COR-L47 (cell line): ENCODE data around the gene KCNMB2.

Experiments used
- DNase-seq: peaks from one replicate; lab custom pipeline; 2025; lab: John Stamatoyannopoulos, UW

The KCNMB2 gene

DNA sequence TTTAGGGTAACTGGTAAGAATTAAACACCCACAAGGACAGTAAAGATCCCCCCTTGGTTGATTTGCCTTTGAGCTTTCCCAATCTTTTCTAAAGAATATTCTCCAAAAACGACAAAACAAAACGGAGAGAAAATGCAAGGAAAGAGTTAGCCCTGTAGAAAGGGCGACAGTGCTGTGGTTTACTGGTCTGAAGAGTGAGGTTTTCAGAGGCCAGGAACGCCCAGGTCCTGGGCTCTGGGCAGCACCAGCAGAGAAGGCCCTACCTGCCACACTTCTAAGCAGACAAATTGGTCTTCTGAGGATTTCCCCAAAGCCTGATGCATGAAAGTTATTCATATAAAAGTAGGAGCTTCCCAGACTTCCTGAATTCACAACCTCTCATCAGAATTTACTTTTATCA is 119.3 kb downstream of the KCNMB2 start:
- no peak for DNase-seq

DNA sequence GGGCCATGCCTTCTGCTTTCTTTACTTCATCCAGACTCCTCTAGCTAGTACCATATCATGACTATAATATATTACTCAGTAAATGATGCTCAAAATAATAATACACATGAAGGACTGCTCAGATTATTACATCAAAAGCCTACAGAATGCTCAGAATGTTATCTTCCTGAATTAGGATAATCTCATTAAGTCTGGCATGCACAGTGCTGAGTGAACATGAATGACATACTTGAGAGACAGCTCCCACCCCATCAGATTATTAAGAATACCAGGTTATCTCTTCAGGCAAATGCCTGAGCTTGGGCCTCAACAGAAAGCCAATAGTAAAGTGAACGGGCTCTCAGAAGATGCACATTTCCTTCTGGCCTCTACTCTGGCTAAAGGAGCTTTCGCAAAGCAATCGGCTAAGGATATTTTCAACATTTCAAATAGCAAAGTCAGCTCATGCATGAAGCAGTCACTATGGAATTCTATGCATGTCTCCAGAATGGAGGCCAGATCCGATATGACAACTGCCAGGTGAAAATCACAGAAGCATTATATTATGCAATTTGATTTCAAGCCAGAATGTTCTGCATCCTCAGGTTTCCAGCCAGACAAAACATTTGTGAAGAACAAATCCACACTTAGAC is 122.6 kb downstream of the KCNMB2 start:
- DNase-seq = no peak

DNA sequence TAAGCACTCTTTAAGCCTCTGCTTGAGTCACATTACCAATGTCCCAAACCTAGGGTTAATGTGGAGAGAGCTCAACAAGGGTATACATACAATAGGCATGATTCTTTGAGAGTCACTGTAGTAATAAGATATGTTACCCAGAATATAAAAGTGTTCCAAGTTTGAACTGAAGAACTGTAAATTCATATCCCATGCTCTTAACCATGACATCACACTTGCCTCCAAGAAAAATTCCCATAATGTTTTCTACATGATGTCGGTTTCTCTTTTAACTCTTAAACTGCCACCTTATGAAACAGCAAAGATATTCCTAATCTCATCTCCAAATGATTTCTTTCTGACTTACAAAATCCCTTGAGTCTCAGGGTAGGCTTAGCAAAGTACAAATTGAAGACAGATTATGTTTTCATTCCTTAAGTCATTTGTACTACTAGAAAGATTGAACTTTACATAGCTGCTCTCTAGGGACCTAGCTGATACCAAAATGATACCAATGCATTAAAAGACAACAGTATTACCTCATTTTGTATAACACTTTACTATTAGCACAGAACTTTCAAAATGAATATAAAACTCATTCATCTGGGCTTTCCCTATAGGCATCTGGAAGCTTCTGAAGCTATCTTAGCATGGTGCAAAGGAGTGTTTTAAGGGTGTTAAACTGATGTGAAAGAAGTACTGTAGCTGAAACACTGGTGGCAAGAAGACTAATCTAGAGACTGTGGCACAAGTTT is 127.1 kb downstream of the KCNMB2 start:
- no peak for DNase-seq

DNA sequence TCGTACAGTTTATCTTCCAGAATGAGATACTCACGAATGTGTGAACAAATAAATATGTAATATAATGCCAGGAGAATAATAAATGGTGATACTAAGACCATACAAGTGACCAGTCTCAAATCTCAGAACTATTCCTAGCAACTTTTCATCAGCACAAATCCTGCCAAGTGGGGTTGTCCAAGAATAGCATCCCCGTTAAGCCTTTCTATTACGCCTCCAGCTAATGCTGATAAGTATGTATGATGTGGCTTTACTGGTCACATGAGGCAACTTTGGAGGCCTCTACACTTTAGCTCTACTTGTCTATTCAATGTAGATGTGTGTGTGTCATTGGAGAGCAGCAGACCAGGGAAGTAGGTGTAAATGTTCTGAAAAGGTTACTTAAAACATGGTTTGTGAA is 129.5 kb downstream of the KCNMB2 start:
- no peak for DNase-seq

DNA sequence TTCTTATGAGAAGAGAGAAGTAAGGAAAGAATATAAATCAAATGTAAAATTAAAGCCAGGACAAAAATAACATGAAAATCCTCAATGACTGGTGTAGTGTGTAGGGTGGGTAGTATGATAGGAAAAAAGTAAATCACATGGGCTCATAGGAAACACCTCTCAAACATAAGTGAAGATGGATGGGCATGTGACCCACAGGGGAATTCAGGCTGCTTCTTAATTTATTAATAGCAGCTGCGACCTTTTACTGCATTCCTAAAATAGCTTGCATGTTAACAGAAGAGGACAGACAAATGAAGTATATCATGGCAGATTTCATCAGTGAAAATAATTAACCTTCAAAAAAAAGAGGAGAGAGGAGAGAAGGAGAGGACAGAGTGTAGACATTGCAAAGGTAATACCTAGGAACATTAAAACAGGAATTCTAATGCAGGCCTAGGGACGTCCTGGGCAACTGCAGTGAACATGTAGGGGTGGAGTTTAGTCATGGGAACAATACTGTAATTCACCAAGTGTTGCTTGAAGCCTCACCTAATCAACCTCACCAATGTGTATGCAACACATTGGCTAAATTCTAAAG is 132.9 kb downstream of the KCNMB2 start:
- no peak for DNase-seq

DNA sequence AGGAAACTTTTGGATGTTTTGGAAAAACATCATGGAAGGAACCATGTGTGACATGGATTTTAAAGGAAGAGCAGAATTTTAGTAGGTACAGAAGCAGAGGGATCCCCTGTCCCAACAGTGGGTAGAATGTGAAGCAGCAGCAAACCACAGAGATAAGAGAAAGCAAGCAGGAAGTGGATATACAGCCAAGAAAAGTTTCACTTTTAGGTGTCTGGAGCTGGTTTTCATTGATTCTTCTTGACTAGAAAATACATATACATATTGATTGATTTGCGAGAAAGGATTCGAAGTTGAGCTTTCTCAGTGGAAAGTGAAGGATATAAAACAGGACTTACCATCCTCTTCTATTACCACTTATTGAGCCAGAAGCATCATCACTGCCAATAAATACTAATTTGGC is 133.5 kb downstream of the KCNMB2 start:
- no peak for DNase-seq

DNA sequence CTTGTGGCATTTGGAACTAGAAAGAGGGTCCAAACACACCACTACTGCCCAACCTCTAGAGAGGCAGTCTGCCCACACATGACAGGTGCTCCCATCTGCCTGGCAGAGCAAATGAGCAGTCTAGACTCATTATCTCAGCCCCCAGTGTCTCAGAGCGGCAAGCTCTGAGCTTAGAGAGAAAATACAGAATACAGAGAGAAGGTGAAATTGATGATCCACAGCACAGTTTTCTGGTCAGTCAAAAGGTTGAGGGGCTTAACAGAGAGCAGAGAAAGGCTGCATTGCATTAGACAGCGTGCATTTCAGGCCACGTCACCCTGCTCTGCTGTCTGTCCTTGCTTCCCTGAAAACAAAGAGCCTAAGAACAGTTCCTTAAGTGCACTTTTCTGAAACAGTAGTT is 135.1 kb downstream of the KCNMB2 start:
- DNase-seq = peak; percentile 42

DNA sequence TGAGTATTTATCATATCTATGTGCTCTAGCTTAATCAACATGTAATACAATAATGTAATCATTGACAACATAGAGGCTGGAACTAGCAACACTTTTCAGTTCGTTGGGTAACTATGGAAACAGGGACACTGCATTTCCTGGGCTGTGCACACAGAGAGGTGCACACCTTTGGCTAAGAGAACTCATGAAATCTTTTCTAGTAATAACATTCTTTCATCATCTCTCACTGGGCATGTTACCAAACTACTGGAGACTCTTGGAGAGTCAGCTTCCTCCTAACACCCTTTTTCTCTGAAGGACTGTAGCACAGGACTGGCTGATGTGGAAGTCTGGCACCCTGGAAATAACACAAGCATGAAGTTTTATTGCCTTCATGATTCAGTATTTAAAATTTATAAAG is 135.6 kb downstream of the KCNMB2 start:
- DNase-seq = peak; percentile 33

DNA sequence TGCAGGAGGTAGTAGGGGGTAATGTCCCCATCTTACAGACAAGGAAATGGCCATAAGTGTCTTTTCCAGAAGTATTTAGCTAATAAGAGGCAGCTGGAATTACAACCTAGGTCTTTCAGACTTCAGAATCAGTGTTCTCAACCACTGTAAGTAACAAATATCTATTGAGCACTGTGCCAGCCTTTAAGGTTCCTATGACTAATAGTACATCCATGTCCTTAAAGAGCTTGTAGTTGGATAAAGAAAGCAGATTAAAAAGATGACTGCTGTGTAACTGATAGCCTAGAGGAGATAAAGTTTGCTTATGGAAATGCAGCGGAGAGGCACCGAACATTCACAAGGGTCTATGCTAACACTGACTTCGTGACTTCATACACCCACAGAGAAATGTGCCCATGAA is 136.0 kb downstream of the KCNMB2 start:
- DNase-seq = no peak

DNA sequence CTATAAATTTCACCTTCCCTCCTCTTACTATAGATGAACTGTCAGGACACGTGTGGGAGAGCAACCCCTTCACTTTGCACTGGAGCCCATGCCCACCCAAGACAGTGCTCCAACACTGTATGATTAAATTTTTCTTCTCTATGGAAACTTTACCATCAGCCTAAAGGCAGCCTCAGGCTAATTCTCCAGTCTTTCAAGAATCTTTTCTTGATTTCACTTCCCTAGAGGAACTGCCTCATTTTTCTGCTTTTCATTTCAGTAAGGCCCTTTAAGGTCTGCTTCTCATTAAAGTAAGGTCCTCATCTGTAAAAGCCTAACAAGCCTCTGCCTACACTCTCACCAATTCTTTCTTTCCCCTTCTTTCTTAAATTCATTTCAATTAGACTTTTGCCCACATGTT is 137.3 kb downstream of the KCNMB2 start:
- no peak for DNase-seq

DNA sequence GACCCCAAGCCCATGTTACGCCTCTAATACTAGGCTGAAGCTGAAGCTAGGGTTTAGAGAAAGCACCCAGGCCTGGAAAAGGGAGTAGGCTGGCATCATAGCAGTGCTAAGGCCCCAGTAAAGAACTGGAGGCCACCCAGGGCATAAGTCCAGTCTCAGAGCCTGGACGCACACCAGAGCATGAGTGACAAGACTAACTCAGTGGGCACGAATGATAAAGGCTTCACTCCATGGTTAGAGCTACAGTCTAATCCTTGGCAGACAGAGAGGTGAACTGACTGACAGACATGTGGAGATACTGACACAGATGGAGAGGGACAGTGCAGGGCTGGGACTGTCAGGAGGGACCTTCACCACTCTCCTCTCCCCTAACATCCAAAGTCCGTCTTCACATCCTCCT is 139.8 kb downstream of the KCNMB2 start:
- DNase-seq = no peak

DNA sequence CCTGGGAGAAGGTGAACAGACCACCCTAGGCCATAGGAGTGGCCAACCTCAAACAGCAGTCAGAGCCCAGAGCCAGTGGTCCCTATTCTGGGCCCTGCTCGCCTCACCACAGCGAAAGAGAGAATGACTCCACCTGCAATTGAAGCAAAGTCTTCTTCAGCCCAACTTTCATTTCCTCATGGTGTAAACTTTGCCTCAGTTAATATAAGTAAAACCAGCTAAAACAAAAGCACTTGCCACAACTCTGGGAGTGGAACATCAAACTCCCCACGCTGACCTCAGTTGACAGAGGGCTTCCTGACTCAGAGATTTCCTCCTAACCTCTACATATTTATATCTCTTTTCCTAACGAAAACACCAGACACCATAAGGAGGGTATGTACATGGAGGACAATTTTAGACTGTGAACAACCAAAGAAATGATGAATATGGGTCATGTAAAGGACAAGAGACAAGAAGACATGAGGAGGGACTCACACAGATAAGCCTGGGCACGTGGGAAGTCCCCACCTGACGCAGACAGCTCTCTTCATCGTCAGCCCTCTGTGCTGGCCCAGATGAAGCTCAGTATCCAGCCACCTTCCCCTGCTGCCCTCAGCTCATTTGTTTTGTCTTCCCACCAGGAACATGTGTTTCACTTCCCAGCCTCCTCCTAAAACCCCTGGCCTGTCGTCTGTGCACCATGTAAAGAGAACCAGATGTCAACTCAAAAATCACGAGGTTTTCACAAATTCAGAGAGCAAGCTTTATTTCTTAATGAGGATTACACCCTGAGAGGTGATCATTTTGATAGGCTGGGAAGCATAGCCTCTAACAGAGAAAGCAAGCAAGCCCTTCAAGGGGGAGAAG is 140.9 kb downstream of the KCNMB2 start:
- no peak for DNase-seq

DNA sequence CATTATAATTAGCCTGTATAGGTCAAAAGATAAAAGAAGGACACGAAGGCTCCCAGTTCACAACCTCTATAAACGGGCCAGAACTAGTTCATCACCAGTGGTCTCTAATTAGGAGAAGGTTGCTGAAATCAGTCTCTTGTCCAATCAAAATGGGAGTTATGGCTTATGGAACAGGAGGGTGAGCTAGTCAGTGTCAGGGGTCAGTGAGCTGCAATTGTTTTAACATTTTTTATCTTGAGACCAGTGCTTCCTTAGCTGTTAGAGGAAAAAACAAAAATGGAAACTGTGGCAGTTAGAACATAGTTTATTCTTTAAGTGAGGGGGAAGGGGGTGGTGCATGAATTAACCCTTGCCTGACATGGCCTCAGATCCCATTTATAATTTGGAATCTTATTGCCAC is 141.7 kb downstream of the KCNMB2 start:
- no peak for DNase-seq

DNA sequence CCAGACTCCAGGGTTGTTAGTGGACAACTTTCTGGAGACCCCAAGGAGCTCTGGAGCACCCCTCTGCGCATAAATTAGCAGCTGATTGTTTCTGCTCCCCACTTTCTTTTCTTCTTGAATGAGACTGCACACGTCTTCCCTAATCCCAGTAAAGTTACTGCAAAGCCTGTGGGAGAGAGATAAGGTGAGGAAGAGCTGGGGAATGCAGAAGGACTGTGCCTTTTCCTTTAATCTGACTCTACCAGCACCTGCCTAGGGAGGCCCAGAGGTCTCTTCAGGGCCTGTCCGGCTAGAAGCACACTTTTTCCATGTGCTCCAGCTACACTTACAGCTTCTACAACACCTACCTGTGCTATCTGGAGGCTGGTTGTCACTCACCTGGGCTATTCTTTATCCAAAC is 143.8 kb downstream of the KCNMB2 start:
- DNase-seq = no peak

DNA sequence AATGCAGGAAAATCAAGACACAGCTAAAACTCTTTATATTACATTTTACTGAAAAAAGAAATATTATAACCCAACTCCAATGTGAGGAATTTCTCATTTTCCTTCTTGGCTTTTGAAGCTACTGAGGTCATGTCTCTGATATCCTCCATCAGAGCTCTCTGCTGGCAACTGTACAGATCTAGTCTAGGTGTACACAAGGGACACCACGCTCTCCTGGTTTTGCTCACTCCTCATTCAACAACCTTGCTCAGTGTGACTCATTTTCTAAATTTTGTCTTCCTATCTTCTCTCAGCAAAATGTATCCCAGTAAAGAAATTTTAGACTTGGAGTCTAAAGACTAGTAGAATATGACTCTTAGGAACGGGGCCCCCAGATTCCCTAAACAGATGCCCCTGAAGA is 144.3 kb downstream of the KCNMB2 start:
- no peak for DNase-seq

DNA sequence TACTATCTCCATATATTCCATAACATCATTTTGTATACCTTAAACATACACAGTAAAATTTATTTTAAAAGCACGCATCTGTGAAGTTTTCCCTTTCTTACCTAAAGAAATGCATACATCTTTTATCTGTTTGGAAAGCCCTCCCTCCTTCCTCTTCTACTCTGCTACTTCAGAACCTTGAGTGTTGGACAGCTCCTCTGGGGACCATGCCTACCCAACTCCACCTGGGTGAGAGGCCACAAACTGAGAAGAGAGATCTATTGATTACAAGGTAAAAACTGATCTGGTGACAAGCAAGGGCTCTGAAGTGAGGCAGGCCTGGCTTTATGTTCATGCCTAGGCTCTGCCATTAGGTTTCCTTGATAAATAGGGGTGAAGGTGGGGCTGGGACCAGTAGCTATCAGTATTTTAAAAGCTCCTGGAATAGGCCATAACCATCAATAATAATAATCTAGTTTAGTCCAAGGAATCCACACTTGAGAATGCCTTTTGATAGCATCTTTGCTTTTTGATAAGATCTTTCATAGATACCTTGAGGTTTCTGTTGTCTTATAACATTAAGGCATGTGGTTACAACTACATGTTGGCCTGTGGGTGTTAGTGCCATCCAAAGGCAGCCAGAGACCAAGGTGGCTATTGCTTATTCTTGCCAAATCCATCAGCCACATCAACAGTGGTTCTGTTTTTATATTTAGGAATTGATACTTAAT is 148.8 kb downstream of the KCNMB2 start:
- no peak for DNase-seq

DNA sequence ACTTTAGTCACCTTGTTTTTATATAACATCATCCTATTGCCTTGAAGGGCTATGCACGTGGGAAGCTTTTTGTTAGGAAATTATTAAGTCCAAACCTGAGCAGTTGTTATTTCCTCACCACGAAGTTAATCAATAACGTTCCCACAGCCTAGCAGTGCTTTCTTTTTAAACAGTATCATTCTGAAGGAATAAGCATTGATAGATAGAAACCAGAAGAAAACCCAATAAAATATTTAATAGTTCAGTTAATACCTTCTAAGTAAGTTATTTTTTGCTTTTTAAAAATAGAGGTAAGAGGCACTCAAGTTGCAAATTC is 149.3 kb downstream of the KCNMB2 start:
- DNase-seq = no peak

DNA sequence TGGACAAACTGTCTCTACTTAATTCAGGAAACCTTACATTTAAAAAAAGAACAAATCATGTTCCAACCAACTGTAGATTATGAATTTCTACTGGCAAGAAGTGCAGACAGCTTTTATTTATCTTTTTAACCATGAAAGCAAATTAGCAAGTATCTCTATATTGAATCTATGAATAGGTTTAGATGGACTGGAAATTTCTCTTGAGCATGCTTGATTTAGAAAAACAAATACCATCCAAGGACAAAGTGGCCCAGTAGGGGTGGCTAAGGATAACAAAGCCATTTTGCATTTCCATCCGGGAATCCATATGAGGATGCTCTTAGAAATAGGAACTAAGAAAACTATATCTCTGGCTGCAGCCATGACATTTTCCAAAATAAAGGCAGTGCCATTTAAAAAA is 150.6 kb downstream of the KCNMB2 start:
- no peak for DNase-seq

DNA sequence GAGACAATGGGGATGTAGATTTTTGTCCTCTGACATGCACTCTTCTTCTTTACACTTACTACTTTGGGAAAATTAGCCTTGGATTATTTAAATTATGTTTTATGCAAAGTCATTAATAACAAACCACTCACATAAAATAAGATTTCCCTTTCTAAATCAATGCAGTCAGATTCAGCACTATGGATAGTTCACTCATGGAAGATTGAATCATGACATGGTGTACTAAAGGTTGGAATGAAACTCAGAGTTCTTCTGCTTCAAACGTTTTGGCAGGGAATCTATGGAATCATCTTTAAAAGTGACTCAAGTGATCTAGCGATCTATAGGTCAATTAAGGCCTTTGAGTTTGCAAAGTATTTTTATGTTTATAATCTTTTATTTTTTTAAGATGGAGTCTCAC is 154.3 kb downstream of the KCNMB2 start:
- no peak for DNase-seq

DNA sequence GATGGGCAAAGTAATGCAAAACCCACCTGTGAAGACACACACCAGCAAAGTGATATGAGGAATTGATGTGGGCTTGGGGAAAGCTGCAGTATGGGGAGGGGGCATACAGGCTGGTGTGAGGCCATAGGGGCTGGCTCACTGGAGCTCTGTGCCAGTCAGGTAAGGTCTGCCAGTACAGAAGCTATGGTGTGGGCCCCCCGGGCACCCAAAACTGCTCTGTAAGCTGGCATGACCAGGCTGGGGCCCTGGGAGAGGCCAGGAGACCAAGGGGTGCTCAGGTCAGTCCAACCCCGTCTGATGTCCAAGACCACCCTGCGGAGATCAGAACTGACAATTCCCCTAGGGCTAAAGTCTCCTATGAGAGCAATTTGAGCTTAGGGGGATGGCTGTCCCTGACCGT is 163.1 kb downstream of the KCNMB2 start:
- DNase-seq = no peak

DNA sequence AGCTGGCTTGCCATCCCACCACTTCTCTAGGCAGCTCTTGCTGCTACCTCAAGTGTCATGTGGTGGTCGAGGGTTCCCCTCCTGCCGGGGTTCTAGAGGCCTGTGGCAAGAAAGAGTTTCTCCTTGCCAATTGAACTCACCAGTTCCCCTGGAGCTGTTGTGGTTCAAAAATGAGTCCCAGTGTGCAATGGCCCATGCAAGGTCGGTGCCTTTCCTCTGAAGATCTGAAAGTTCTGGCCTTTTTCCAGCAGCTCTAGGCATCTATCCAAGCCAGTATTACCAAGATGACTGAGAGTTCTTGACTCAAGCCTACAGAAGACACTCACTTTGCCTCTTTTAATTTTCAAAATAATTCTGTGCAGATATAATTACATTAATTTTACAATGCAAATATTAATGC is 163.6 kb downstream of the KCNMB2 start:
- peak; percentile 57 for DNase-seq

DNA sequence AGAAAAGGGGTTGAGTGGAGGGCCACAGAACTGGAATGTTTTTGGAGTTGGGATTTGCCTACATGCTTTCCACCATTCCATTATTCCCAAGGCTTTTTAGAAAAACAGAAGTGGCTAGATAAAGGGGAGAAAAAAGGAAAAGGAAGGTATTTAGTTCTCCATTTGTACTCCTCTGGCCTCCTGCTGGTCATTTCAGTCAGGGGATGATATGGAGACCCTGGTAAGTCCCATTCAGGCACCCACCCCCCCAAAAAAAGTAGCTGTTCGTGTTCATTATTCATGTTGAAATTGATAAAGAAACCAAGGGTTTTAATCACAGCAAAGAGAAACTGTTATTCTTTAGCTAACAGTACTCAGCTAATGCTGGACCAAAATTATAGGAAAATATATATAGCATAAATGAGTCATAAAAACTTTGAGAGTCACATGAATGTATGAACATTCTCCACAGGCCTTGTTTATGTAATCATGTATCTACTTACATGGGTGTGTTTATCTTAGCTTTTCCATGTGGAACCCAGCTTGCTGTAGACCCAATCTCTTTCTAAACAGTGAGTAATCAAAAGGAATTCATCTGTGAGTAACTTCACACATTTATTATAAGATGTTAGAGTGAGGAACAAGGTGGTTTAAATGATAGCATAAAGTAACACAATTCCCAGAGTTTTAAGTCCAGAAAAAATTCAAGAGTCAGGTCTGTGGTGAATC is 167.2 kb downstream of the KCNMB2 start:
- no peak for DNase-seq
